GM12878 (cell line): ENCODE data around the gene SVIL.

Source experiments
- EED ChIP-seq: sonication (generic); IDR thresholded peaks from 2 replicates; pipeline ENCODE4 v1.6.1; 2016; ENCODE audit warnings: antibody characterized with exemption, low read depth
- NFIC ChIP-seq: IDR thresholded peaks from 2 replicates; pipeline ENCODE4 v1.6.1; 2012; ENCODE audit warnings: low read depth, mild to moderate bottlenecking, inconsistent platforms, low read length, moderate library complexity
- PAX5 ChIP-seq: IDR thresholded peaks from 2 replicates; pipeline ENCODE4 v1.6.1; 2011; ENCODE audit warnings: low read depth, low read length, borderline replicate concordance
- PML ChIP-seq: IDR thresholded peaks from 2 replicates; pipeline ENCODE4 v1.6.1; 2012; ENCODE audit warnings: low read length, inconsistent platforms
- POLR2A ChIP-seq: IDR thresholded peaks from 2 replicates; pipeline ENCODE4 v1.6.1; 2011; ENCODE audit warnings: low read depth, mild to moderate bottlenecking, low read length
- TAF1 ChIP-seq: IDR thresholded peaks from 2 replicates; pipeline ENCODE4 v1.6.1; 2011; ENCODE audit warnings: mild to moderate bottlenecking, low read depth, low read length, borderline replicate concordance
- TARDBP ChIP-seq: IDR thresholded peaks from 2 replicates; pipeline ENCODE4 v1.6.1; 2016; ENCODE audit warnings: borderline replicate concordance
- TCF12 ChIP-seq: IDR thresholded peaks from 2 replicates; pipeline ENCODE4 v1.6.1; 2011; ENCODE audit warnings: low read depth, mild to moderate bottlenecking, low read length
- WRNIP1 ChIP-seq: IDR thresholded peaks from 2 replicates; pipeline ENCODE4 v1.6.1; 2011; ENCODE audit warnings: low read depth, low read length, improper control_type of control experiment, borderline replicate concordance
- TF ChIP-seq, protein P1 (sequence below), 3 experiments: IDR thresholded peaks in 2 of 3; conservative IDR thresholded peaks in 1 of 3; 2 replicates each; pipeline ENCODE4 v1.5.1; 2011; ENCODE audit warnings: low read depth in 3 of 3, low read length in 3 of 3, mild to moderate bottlenecking in 3 of 3, control low read depth in 2 of 3, moderate library complexity in 2 of 3, inconsistent platforms in 1 of 3, mixed read lengths in 1 of 3; ENCODE audit not compliant: control insufficient read depth in 2 of 3, insufficient read depth in 1 of 3; ENCODE audit errors: extremely low read depth in 1 of 3

DNA sequence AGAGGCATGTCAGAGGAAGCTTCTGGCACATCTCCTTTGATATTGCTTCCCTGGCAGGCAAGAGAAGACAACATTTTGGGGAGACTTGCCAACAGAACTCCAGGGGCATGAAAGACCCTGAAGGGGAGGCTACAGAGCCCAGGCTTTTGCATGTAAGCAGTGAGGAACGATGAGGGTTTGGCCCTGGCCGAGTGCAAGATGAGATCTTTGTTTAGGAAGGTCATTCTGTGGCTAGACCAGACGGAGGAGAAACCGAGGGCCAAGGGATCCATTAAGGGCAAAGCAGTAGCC, 3.8 kb downstream of the SVIL start:
- no peak for TF ChIP-seq NFIC
- TF ChIP-seq, protein P1, sequence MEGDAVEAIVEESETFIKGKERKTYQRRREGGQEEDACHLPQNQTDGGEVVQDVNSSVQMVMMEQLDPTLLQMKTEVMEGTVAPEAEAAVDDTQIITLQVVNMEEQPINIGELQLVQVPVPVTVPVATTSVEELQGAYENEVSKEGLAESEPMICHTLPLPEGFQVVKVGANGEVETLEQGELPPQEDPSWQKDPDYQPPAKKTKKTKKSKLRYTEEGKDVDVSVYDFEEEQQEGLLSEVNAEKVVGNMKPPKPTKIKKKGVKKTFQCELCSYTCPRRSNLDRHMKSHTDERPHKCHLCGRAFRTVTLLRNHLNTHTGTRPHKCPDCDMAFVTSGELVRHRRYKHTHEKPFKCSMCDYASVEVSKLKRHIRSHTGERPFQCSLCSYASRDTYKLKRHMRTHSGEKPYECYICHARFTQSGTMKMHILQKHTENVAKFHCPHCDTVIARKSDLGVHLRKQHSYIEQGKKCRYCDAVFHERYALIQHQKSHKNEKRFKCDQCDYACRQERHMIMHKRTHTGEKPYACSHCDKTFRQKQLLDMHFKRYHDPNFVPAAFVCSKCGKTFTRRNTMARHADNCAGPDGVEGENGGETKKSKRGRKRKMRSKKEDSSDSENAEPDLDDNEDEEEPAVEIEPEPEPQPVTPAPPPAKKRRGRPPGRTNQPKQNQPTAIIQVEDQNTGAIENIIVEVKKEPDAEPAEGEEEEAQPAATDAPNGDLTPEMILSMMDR (IDR thresholded peaks at IDR 0.05 in 2 of 3, conservative IDR thresholded peaks at IDR 0.05 in 1 of 3; ENCODE audit: control insufficient read depth in 2 of 3, extremely low read depth in 1 of 3, insufficient read depth in 1 of 3, low read depth in 3 of 3, low read length in 3 of 3): no peak
- TF ChIP-seq POLR2A: no peak
- no peak for TF ChIP-seq PML
- TF ChIP-seq PAX5: no peak
- no peak for TF ChIP-seq EED
- no peak for TF ChIP-seq TARDBP
- no peak for TF ChIP-seq TCF12
- TF ChIP-seq WRNIP1: no peak
- no peak for TF ChIP-seq TAF1
